GM18909 (cell line): ENCODE measurements around the gene THRSP.
"Not testable (repeated sequence)": the region's sequence is repeated elsewhere in the genome, so short reads cannot be mapped to it uniquely, and the experiment has no call there.

Experiments used
- ATAC-seq: cut with Tn5 transposase; IDR thresholded peaks from one replicate; pipeline ENCODE4 v1.9.1; 2021; ENCODE audit warnings: mild to moderate bottlenecking; ENCODE audit not compliant: unreplicated experiment, poor library complexity

Gene THRSP, protein sequence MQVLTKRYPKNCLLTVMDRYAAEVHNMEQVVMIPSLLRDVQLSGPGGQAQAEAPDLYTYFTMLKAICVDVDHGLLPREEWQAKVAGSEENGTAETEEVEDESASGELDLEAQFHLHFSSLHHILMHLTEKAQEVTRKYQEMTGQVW

DNA sequence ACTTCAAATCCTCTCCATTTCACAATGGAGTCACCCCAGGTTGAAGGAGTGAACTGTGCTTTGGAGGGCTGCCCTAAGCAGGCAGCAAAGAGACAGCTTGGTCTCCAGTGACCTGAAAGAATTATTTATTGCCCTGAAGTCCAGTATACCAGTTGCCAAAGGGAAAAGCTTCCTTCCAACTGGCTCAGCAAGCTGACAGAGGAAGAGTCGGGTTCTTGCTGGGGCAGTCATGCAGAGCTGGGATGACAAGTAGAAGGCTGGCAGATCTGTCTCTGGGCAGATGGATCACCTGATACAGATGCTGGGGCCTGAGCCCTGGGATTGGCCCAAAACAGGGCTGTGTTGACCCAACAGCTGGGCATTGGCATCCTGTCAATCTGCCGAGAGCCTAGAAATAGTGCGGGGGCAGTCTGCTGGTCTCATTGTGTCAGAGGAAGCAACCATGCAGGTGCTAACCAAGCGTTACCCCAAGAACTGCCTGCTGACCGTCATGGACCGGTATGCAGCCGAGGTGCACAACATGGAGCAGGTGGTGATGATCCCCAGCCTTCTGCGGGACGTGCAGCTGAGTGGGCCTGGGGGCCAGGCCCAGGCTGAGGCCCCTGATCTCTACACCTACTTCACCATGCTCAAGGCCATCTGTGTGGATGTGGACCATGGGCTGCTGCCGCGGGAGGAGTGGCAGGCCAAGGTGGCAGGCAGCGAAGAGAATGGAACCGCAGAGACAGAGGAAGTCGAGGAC, at the start of gene THRSP:
TSS of gene THRSP (plus strand) at position 422 of the 742 bp plus-strand sequence. CDS start at position 443, 21 bp downstream.
- no peak for ATAC-seq

DNA sequence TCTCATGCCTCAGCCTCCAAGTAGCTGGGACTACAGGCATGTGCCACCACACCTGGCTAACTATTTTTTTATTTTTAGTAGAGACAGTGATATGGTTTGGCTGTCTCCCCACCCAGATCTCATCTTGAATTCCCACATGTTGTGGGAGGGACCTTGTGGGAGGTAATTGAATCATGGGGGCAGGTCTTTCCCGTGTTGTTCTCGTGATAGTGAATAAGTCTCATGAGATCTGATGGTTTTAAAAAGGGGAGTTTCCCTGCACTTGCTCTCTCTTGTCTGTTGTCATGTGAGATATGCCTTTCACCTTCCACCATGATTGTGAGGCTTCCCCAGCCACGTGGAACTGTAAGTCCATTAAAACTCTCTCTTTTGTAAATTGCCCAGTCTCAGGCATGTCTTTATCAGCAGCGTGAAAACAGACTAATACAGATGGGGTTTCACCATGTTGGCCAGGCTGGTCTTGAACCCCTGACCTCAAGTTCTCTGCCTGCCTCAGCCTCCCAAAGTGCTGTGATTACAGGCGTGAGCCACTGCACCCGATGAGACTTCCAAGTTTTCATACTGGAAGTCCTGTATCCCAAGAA, 48.6 kb upstream of the THRSP start:
- not testable (repeated sequence) for ATAC-seq

DNA sequence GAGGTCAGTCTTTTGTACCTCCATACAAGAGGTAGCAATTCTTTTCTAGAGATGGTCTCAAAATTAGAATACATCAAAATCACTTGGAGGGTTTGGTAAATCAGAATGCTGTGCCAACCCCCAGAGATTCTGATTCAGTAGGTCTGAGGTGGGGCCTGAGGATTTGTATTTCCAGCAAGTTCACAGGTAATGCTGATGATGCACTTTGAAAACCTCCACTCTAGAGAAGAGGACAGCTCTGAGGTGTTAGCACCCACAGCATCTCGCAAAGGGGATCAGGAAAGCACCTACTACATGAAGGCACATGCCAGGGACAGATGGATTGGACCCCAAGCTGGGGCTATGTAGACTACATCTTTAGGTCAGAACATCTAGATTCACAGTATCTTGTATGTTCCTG, 47.8 kb upstream of the THRSP start:
- no peak for ATAC-seq

DNA sequence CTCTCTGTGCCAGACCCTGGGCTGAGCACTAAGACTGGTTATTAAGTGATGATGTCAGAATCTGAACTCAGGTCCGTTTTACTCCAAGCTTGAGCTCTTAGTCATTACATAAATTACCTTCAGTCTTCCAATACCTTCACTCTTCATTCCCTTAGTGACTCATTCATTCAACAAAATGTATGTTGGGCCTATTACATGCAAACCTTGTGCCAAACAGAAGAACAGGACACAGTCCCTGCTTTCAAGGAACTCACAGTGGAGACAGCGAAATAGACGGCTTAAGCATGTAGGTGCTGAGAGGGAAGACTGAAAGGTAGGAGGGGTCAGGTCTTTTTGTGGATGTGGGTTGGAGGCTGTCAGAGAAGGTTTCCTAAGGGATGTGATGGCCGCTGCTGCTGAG, 43.9 kb upstream of the THRSP start:
- ATAC-seq, result no peak

DNA sequence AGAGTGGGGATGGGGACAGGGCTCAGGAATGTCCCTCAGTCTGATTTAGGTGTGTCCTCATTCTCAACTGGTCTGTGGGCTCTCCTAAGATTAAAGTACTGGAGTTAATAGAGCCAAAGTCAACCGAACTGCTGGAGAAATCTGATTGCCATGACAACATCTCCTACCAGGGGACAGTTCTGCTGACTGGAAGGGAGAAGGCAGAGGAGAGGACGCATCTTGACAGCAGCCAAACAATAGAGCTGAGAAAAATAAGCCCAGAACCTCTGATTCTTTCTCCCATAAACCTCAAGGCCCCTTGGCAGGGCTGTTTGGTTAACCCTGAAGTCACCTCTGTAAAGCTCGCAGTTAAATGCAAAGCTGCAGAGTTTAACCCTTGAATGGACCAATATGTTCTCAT, 43.4 kb upstream of the THRSP start:
- ATAC-seq, result no peak

DNA sequence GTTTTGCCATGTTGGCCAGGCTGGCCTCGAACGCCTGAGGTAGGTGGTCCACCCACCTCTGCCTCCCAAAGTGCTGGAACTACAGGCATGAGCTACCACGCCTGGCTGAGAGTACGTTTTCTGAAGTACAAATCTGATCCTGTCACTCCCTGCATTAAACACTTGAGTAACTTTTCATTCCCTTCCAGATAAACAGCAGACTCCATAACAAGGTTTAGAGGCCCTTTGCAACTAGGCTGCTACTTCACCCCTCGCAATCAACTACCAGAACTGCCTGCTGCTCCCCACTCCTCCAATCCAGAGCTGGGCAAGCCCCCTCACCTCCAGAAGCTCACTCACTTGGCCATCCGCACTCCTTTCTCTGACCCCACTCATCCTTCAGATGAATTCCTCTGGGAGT, 42.0 kb upstream of the THRSP start:
- no peak for ATAC-seq

DNA sequence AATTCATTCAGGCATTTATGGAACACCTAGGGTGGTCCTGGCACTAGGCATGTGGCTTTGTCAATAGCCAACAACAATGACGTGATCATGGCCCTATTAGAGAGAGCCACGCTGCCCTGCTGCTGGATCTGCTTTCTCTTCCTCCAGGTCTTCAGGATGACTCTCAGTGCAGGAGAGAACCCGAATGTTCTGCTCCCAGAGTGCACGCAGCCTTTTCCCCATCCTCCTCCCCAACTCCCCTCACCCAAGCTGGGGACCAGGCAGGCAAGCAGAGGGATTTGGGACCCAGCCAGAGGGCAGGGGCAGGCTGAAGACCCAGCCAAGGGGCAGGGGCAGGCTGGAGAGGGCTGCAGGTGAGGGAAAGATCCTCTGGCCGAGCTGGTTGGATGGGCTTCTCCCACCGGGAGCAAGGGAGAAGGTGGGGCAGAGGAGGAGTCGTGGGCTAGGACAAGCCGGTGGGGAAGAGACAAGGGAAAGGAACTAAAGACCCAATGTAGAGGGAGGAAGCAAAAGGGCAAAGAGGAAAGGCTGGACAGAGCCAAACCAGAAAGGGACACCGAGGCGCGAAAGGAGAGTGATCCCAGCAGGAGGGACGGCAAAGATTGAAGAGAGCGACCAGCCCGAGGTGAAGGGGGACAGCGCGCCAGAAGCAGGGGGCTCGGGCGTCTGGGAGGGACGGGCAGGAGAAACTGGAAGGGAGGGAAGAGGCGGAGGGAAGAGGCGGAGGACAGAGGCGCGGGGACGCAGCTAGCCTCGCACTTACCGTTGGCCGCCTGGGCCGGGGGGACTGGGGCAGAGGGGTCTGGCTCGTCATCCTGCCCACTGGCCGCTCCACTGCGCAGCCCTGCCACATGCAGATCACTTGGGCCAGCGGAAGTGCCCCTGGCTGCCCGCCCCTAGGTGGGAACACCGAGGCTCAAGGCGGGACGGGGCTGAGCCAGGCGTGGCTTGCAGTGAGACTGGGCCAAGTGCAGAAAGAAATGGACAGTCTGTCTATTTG, 41.0 kb upstream of the THRSP start, which contains the start of gene KCTD14:
TSS of gene KCTD14 (minus strand) at position 880 of the 1,000 bp plus-strand sequence. CDS start at position 853, 27 bp downstream.
- no peak for ATAC-seq

GRCh38 chr11:78023426-78023825, 40.2 kb upstream of the THRSP start:
- no peak for ATAC-seq

GRCh38 chr11:78025378-78025777, 38.3 kb upstream of the THRSP start:
- ATAC-seq, result no peak

DNA sequence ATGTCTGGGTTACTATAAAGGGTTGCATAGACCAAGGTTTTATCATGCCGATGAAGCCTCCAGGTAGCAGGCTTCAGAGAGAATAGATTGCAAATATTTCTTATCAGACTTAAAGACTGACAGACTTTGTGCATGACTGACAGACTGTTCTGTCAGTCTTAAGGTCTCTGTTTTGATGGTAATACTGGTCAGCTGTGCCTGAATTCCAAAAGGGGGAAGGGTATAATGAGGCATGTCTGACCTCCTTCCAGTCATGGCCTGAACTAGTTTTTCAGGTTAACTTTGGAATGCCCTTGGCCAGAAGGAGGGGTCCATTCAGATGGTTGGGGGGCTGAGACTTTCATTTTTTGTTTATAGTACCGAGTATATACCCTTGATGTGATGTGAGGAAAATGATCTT, 35.9 kb upstream of the THRSP start:
- no peak for ATAC-seq

- ATAC-seq, result not testable (repeated sequence)
Measured at GRCh38 chr11:78028423-78028822, 35.2 kb upstream of the THRSP start.

DNA sequence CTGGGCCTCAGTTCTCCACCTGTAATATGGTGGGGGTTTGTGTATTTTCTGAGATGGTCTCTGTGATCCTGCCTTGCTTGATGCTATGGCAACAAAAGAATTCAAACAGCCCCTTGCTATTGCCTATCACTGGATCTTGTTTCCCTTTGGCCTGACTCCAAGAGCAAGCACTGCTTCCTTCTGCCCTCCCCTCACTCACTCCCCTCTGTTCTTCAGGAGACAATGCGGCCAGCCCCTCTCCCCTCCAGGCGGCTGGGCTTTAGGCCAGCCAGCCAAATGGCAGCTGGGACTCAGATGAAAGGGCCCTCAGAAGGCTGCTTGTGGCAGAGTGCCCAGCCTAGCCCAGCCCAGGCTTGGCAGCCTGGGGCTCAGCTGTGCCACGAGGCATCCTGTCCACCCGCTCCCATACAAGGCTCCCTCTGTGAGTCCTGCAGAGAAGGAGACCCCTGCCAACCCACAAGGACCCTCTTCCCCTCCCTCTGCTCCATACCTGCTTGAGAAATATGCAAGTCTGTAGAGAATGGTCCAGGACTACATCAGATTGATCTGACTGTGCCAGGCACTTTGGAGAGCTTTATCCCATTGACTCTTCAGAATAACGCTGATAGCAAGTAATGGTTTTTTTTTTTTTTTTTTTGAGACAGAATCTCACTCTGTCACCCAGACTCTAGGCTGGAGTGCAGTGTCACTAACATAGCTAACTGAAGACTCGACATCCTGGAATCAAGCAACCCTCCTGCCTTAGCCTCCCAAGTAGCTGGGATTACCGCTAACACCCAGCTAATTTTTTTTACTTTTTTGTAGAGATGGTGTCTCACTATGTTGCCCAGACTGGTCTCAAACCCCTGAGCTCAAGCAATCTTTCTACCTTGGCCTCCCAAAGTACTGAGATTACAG, 33.0 kb upstream of the THRSP start:
- no peak for ATAC-seq

DNA sequence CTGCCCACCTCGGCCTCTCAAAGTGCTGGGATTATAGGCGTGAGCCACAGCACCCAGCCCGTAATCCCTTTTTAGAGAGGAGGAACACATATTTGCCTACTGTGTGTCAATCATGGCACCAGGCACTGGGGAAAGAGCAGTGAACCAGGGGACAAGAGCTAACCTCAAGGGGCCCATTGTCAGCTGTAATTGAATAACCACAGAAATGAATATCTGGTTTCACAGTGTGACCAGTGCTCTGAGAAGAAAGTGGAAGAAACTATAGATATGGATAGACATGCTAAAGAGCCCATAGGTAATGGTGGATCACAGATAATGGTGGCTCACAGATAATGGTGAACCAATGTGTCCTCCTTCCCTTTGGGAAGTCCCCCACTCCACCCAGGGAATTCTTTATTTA, 32.0 kb upstream of the THRSP start:
- peak; percentile 76 for ATAC-seq

GRCh38 chr11:78032090-78032489, 31.6 kb upstream of the THRSP start:
- no peak for ATAC-seq

GRCh38 chr11:78033040-78033439, 30.6 kb upstream of the THRSP start:
- ATAC-seq, result no peak

DNA sequence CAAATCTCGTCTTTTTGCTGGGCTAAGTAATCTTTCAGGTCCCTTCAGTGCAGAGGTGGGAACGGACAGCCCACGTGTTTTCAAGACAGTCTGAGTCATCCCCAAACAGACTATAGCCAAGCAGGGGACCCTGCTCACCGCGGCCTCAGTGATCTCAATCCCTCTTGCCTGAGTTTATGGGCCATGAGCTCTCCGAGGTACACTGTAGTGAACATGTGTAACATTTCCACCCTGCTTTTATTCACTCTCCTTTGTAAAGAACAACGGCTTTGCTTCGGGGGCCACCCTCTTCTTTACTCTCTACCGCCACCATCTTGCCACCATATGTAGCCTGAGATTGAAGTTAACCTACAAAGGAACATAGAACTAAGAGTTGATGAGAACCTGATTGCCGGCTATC, 29.0 kb upstream of the THRSP start:
- no peak for ATAC-seq

DNA sequence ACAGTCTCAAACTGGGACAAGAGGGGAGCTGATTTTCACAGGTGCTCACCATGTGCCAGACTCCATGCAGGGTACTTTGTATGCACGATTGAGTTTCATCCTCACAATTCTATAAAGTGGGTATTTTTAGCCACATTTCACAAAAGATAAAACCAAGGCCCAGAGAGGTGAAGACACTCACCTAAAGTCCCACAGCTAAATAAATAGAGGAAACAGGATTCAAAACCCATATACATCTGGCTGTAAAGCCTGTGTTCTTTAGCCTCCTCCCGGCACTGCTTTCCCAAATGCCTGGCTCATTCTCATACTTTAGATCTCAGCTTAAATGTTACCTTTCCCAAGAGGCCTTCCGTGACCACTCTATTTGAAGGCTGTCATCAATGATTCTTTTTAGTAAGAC, 27.3 kb upstream of the THRSP start:
- no peak for ATAC-seq

DNA sequence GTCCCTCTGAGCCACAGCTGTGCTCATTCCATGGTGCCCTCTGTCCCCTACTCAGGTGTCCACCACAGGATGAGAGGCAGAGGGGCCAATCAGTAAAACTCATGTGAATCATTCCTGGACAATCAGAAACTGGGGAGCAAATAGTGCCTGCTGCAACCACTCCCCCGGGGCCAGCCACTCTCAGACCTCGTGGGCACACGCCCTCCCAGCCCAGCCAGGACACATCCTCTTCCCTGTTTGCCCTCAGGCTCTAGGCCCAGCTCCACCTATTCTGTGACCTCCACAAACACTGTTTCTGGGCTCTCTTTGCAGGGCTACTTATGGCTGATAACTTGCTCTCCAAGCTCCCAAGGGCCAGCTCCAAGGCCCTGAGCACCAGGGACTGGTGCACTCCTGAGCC, 26.6 kb upstream of the THRSP start:
- no peak for ATAC-seq

GRCh38 chr11:78037825-78038620, 25.6 kb upstream of the THRSP start:
- no peak for ATAC-seq
